ENCODE data around the gene CYFIP2. TPM values are rescaled to one million over a fixed set of nuclear protein-coding genes. Genes with fewer than 3 reads are reported as not detected.

CYFIP2 gene
- total and polyA plus RNA-seq, 2 of the 8 experiments (the other 6 are each of a cell fraction or from before 2014, with no cell fraction given): 45.1 to 80.6 TPM

DNA sequence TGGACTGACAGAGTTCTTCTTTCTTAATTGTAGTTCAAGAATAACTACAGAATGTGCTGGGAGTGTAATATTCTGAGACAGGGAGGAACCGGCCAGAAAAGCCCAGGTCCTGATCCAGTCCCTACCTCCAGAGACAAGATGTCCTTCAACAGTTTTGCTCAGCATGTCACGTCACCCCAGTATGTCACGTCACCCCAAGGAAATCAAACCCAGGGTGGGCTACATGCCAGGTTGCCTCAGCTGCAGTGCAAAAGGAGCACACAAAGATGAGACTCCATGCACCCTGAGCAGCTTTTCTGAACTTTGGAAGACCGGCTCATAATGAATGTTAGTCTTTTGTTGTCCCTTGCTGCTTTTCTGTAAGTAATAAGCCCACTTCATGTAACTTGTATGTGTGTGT is 168.2 kb downstream of the CYFIP2 start:
- no peak for FAIRE-seq

More for the DNA sequence above, 168.2 kb downstream of the CYFIP2 start:
- no peak overlapping the region for H3K18ac ChIP-seq (ENCODE audit: extremely low read depth, low read length)
- no peak overlapping the region for H3K9ac ChIP-seq (replicated peaks in 1 of 4; ENCODE audit: extremely low read depth in 1 of 4, low read depth in 3 of 4, low read length in 3 of 4)
- no peaks in the 10 kb centered on the region for H3K27me3 ChIP-seq (replicated peaks in 1 of 4; ENCODE audit: control insufficient read depth in 3 of 4, extremely low read depth in 1 of 4, insufficient read depth in 3 of 4, low read length in 3 of 4)
- no peak overlapping the region for H3K4ac ChIP-seq (replicated peaks; ENCODE audit: insufficient read length, low read depth, low read length)
- DNase-seq (ENCODE audit: low read depth in 1 of 2, low spot score in 2 of 2): no peak
- POLR2A ChIA-PET (ENCODE audit: partially characterized antibody): no interaction called here
- no peak overlapping the region for H2AFZ ChIP-seq (ENCODE audit: low read length)
- TF ChIP-seq EP300 (IDR thresholded peaks at IDR 0.05; ENCODE audit: borderline replicate concordance in 1 of 2, low read depth in 2 of 2, low read length in 2 of 2) (no peak), TEAD4 (IDR thresholded peaks at IDR 0.05; ENCODE audit: low read depth, low read length) (no peak), NANOG (IDR thresholded peaks at IDR 0.05; ENCODE audit: insufficient read depth, low read depth, low read length, poor library complexity, severe bottlenecking) (no peak), PHF8 (conservative IDR thresholded peaks at IDR 0.05; ENCODE audit: low read depth, low read length) (no peak), NRF1 (IDR thresholded peaks at IDR 0.05; ENCODE audit: low read depth, low read length) (no peak), CHD2 (IDR thresholded peaks at IDR 0.05; ENCODE audit: low read length) (no peak)
- H2BK120ac ChIP-seq (replicated peaks; ENCODE audit: low read depth, low read length): no peak overlapping the region
- no peaks in the 10 kb centered on the region for H3K79me2 ChIP-seq (ENCODE audit: control insufficient read depth in 1 of 2, insufficient read depth in 2 of 2, low read length in 2 of 2)
- H3K4me2 ChIP-seq (ENCODE audit: insufficient read depth in 1 of 2, low read depth in 2 of 2, low read length in 2 of 2): no peak overlapping the region
- no peak overlapping the region for H4K8ac ChIP-seq (ENCODE audit: extremely low read depth, insufficient read depth, low read length)
- H3K36me3 ChIP-seq (ENCODE audit: control insufficient read depth in 2 of 4, insufficient read depth in 4 of 4, low read length in 3 of 4): no peaks in the 10 kb centered on the region
- H3K9me3 ChIP-seq (ENCODE audit: insufficient read depth in 2 of 2, low read depth in 1 of 2, low read length in 1 of 2): no peaks in the 10 kb centered on the region
- no peaks in the 10 kb centered on the region for H3K79me1 ChIP-seq (ENCODE audit: low read depth, low read length)
- no peak overlapping the region for H3K4me3 ChIP-seq (ENCODE audit: extremely low read depth in 1 of 4, insufficient read depth in 2 of 4, low read depth in 3 of 4, low read length in 4 of 4)
- CTCF ChIA-PET (ENCODE audit: partially characterized antibody): interaction anchor here (0.6 to 5.1 kb wide), 6 partner anchors 17 to 309 kb away, joined by 3 to 82 read pairs (median 4); partner anchors contain the start of gene LSM11
- H2BK12ac ChIP-seq (ENCODE audit: low read depth, low read length): no peak overlapping the region
- H3K27ac ChIP-seq (ENCODE audit: low read depth, low read length): no peak overlapping the region
- H4K20me1 ChIP-seq (replicated peaks in 1 of 2; ENCODE audit: control insufficient read depth in 1 of 2, insufficient read depth in 2 of 2, low read length in 2 of 2): no peaks in the 10 kb centered on the region
- WGBS, 2 experiments (ENCODE audit: extremely low coverage in 1 of 2, insufficient coverage in 1 of 2, insufficient read length in 1 of 2, insufficient replicate concordance in 2 of 2, low coverage in 1 of 2, low lambda C conversion rate in 2 of 2, missing lambda C conversion rate in 1 of 2): 89% methylated on average over 4 of the region's 4 CpGs; no CpG with 5 or more reads in 1 of the 2 experiments
- no peak overlapping the region for H2BK20ac ChIP-seq (ENCODE audit: low read length)
- no peak overlapping the region for H2BK15ac ChIP-seq (ENCODE audit: low read length)
- no peak overlapping the region for H4K91ac ChIP-seq (replicated peaks; ENCODE audit: insufficient read length, low read length)
- H2AK5ac ChIP-seq (ENCODE audit: low read depth, low read length): no peak overlapping the region
- no peak overlapping the region for H3K56ac ChIP-seq (replicated peaks; ENCODE audit: insufficient read length, low read depth, low read length)
- no peaks in the 10 kb centered on the region for H3K23me2 ChIP-seq (ENCODE audit: low read depth, low read length)
- H2BK5ac ChIP-seq (ENCODE audit: low read depth, low read length): no peak overlapping the region
- no peaks in the 10 kb centered on the region for H3K4me1 ChIP-seq (replicated peaks in 1 of 4; ENCODE audit: control insufficient read depth in 3 of 4, insufficient read depth in 4 of 4, low read length in 3 of 4)
- H3K23ac ChIP-seq (ENCODE audit: insufficient read length): no peak overlapping the region
- H3K14ac ChIP-seq (ENCODE audit: insufficient read length): no peak overlapping the region
- no peak overlapping the region for H4K5ac ChIP-seq (ENCODE audit: insufficient read length, low read depth, low read length)

Data from H1 (cell line).